ENCODE data around the gene KIF26B.

Gene KIF26B

GRCh38 chr1:245131026-245131393 is 23.8 kb upstream of the KIF26B start:
- no peak for DNase-seq (ENCODE audit: low read depth in 1 of 2, low spot score in 1 of 2)

GRCh38 chr1:245132771-245133170 is 22.0 kb upstream of the KIF26B start:
- no peak for DNase-seq (ENCODE audit: low read depth in 1 of 2, low spot score in 1 of 2)

- no peak for DNase-seq (ENCODE audit: low read depth in 1 of 2, low spot score in 1 of 2)
Observed at GRCh38 chr1:245133995-245134715, 20.6 kb upstream of the KIF26B start.

GRCh38 chr1:245142171-245142798 is 12.5 kb upstream of the KIF26B start:
- DNase-seq (ENCODE audit: low read depth in 1 of 2, low spot score in 1 of 2), result no peak

GRCh38 chr1:245142976-245143375 is 11.8 kb upstream of the KIF26B start:
- no peak for DNase-seq (ENCODE audit: low read depth in 1 of 2, low spot score in 1 of 2)

GRCh38 chr1:245143849-245144248 is 10.9 kb upstream of the KIF26B start:
- DNase-seq (ENCODE audit: low read depth in 1 of 2, low spot score in 1 of 2), result no peak

- DNase-seq (ENCODE audit: low read depth in 1 of 2, low spot score in 1 of 2), result no peak
Observed at GRCh38 chr1:245148069-245148468, 6.7 kb upstream of the KIF26B start.

GRCh38 chr1:245148861-245149260 is 5.9 kb upstream of the KIF26B start:
- no peak for DNase-seq (ENCODE audit: low read depth in 1 of 2, low spot score in 1 of 2)

- DNase-seq (ENCODE audit: low read depth in 1 of 2, low spot score in 1 of 2), result peak; percentile 17 to 40
Observed at GRCh38 chr1:245153081-245153551, 1.7 kb upstream of the KIF26B start.

GRCh38 chr1:245153552-245154428 is 995 bp upstream of the KIF26B start:
- DNase-seq (ENCODE audit: low read depth in 1 of 2, low spot score in 1 of 2), result no peak

- no peak for DNase-seq (ENCODE audit: low read depth in 1 of 2, low spot score in 1 of 2)
Observed at GRCh38 chr1:245155272-245156040, 671 bp downstream of the KIF26B start.

GRCh38 chr1:245156041-245156735 is 1.4 kb downstream of the KIF26B start:
- DNase-seq (ENCODE audit: low read depth in 1 of 2, low spot score in 1 of 2), result peak; percentile 34 to 69

GRCh38 chr1:245156736-245157505 is 2.1 kb downstream of the KIF26B start:
- no peak for DNase-seq (ENCODE audit: low read depth in 1 of 2, low spot score in 1 of 2)

GRCh38 chr1:245158913-245159312 is 4.1 kb downstream of the KIF26B start:
- DNase-seq (ENCODE audit: low read depth in 1 of 2, low spot score in 1 of 2), result no peak

GRCh38 chr1:245160288-245160687 is 5.5 kb downstream of the KIF26B start:
- DNase-seq (ENCODE audit: low read depth in 1 of 2, low spot score in 1 of 2), result no peak

- DNase-seq (ENCODE audit: low read depth in 1 of 2, low spot score in 1 of 2), result no peak
Observed at GRCh38 chr1:245160741-245161400, 6.1 kb downstream of the KIF26B start.

- DNase-seq (ENCODE audit: low read depth in 1 of 2, low spot score in 1 of 2), result no peak
Observed at GRCh38 chr1:245161866-245162265, 7.1 kb downstream of the KIF26B start.

- DNase-seq (ENCODE audit: low read depth in 1 of 2, low spot score in 1 of 2), result no peak
Observed at GRCh38 chr1:245166471-245166885, 11.7 kb downstream of the KIF26B start.

- DNase-seq (ENCODE audit: low read depth in 1 of 2, low spot score in 1 of 2), result no peak
Observed at GRCh38 chr1:245168086-245168485, 13.3 kb downstream of the KIF26B start.

All from stimulated activated CD4-positive, alpha-beta T cell treated with anti-CD3 and anti-CD28 coated beads, Interleukin-15, amount 100 ng/mL, for 1 hour (primary cell).